HepG2 (cell line): ENCODE measurements around the gene RPRD2. TPM values are rescaled to one million over a fixed set of nuclear protein-coding genes. Genes with fewer than 3 reads are reported as not detected.
A peak's percentile ranks its signal among the peaks of the same experiment; 100 is the strongest.

Experiments
- CREM ChIP-seq, 2 experiments: sonication (generic) in 1 of 2; formaldehyde crosslinking in 1 of 2; IDR thresholded peaks; 2 replicates each; pipeline versions ENCODE4 v1.4.0 to v1.6.1; 2016 to 2020; ENCODE audit warnings: antibody characterized with exemption in 1 of 2, mild to moderate bottlenecking in 1 of 2, missing genetic modification reagents in 1 of 2
- GABPA ChIP-seq, 2 experiments: IDR thresholded peaks; 2 replicates each; pipeline ENCODE4 v1.6.1; 2011 to 2016; ENCODE audit warnings: low read depth in 2 of 2, low read length in 1 of 2, missing biosample characterization in 1 of 2, missing genetic modification characterization in 1 of 2
- GFI1 ChIP-seq: sonication (generic); formaldehyde crosslinking; IDR thresholded peaks from 2 replicates; pipeline ENCODE4 v1.5.0; 2020; ENCODE audit warnings: missing genetic modification reagents, mild to moderate bottlenecking, borderline replicate concordance
- MATR3 ChIP-seq: sonication (generic); formaldehyde crosslinking; IDR thresholded peaks from 2 replicates; pipeline ENCODE4 v1.4.0; 2020; ENCODE audit warnings: missing genetic modification reagents
- PLSCR1 ChIP-seq: sonication (generic); formaldehyde crosslinking; IDR thresholded peaks from 2 replicates; pipeline ENCODE4 v1.5.0; 2020; ENCODE audit warnings: missing genetic modification reagents, mild to moderate bottlenecking, borderline replicate concordance
- RFX5 ChIP-seq: IDR thresholded peaks from 2 replicates; pipeline ENCODE4 v1.6.1; 2011; ENCODE audit warnings: low read depth, low read length, improper control_type of control experiment
- SNAI1 ChIP-seq: sonication (generic); formaldehyde crosslinking; IDR thresholded peaks from 2 replicates; pipeline ENCODE4 v1.5.0; 2020; ENCODE audit warnings: mild to moderate bottlenecking, missing genetic modification reagents, borderline replicate concordance
- SRF ChIP-seq: IDR thresholded peaks from 2 replicates; pipeline ENCODE4 v1.6.1; 2011; ENCODE audit warnings: mild to moderate bottlenecking, low read depth, low read length, moderate library complexity
- ZFP1 ChIP-seq: IDR thresholded peaks from 2 replicates; pipeline ENCODE4 v1.6.1; 2016
- ZNF253 ChIP-seq: sonication (generic); formaldehyde crosslinking; IDR thresholded peaks from 2 replicates; pipeline ENCODE4 v1.8.0; 2022; ENCODE audit warnings: mild to moderate bottlenecking, missing genetic modification reagents, borderline replicate concordance
- ZNF430 ChIP-seq: sonication (generic); formaldehyde crosslinking; IDR thresholded peaks from 2 replicates; pipeline ENCODE4 v1.9.0; 2021; ENCODE audit warnings: mild to moderate bottlenecking, missing genetic modification reagents
- ZNF576 ChIP-seq: sonication (generic); formaldehyde crosslinking; IDR thresholded peaks from 2 replicates; pipeline ENCODE4 v1.4.0; 2020; ENCODE audit warnings: mild to moderate bottlenecking, missing genetic modification reagents
- ZNF704 ChIP-seq: sonication (generic); formaldehyde crosslinking; IDR thresholded peaks from 2 replicates; pipeline ENCODE4 v1.8.1; 2023; ENCODE audit warnings: mild to moderate bottlenecking, inconsistent platforms, moderate library complexity, missing genetic modification reagents, borderline replicate concordance
- polyA plus RNA-seq, 8 experiments: library from polyadenylated mRNA; depleted of rRNA in 3 of 8; stranded (reverse) in 7 of 8; unstranded in 1 of 8; fragments of >200 nt; fragmentation: Illumina TruSeq in 4 of 8; extraction: Trizol in 4 of 8; gene quantifications; 2 replicates each; pipeline versions ENCODE4 v1.2.1 to v1.2.3, GENCODE V29; 2011 to 2016; ENCODE audit warnings: low read depth in 4 of 8, missing spikeins in 1 of 8, mixed read lengths in 1 of 8; ENCODE audit not compliant: insufficient read depth in 1 of 8
- total RNA-seq, 5 experiments: library from RNA; depleted of rRNA; stranded (reverse); fragments of >200 nt; fragmentation: Illumina TruSeq; extraction: Trizol; gene quantifications; 2 replicates each; pipeline ENCODE4 v1.2.3, GENCODE V29; 2016; ENCODE audit warnings: low read depth in 1 of 5

The RPRD2 gene
- total and polyA plus RNA-seq, 2 of the 13 experiments (the other 11 are each of a cell fraction or from before 2014, with no cell fraction given): 8.0 to 8.9 TPM

- TF ChIP-seq GFI1 (CRISPR knock-in tag) (peak; percentile 45; the same call in 1 of the 2 replicates), RFX5 (no peak), MATR3 (no peak), ZNF576 (CRISPR knock-in tag) (no peak), ZNF430 (no peak; the same call in 1 of the 2 replicates), SRF (peak; percentile 83; the same call in 1 of the 2 replicates), PLSCR1 (CRISPR knock-in tag) (no peak), GABPA (IDR thresholded peaks at IDR 0.05; ENCODE audit: low read depth, low read length) (peak; percentile 86), GABPA (CRISPR knock-in tag; IDR thresholded peaks at IDR 0.05; ENCODE audit: low read depth) (peak; percentile 96), ZFP1 (0 out of 2 replicates have a peak, but pooled peaks have one; percentile 68), CREM (IDR thresholded peaks at IDR 0.05) (peak; percentile 87), CREM (CRISPR knock-in tag; IDR thresholded peaks at IDR 0.05) (no peak), ZNF704 (CRISPR knock-in tag) (0 out of 2 replicates have a peak, but pooled peaks have one; percentile 21), SNAI1 (CRISPR knock-in tag) (no peak), ZNF253 (CRISPR knock-in tag) (no peak)
Measured at GRCh38 chr1:150486966-150487762, 123.2 kb downstream of the RPRD2 start, which contains the start of gene TARS2 (continued).
